Inflammatory macrophage treated with lipopolysaccharide for 4 hours (primary cell): ENCODE measurements around the gene CELSR2.

ENCODE experiments used
- DNase-seq: peaks from one replicate; pipeline ENCODE4 v3.0.0-alpha.2; 2020

CELSR2 gene

DNA sequence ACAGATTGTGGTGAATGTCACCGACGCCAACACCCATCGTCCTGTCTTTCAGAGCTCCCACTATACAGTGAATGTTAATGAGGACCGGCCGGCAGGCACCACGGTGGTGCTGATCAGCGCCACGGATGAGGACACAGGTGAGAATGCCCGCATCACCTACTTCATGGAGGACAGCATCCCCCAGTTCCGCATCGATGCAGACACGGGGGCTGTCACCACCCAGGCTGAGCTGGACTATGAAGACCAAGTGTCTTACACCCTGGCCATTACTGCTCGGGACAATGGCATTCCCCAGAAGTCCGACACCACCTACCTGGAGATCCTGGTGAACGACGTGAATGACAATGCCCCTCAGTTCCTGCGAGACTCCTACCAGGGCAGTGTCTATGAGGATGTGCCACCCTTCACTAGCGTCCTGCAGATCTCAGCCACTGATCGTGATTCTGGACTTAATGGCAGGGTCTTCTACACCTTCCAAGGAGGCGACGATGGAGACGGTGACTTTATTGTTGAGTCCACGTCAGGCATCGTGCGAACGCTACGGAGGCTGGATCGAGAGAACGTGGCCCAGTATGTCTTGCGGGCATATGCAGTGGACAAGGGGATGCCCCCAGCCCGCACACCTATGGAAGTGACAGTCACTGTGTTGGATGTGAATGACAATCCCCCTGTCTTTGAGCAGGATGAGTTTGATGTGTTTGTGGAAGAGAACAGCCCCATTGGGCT, 3.0 kb downstream of the CELSR2 start:
- DNase-seq = no peak

DNA sequence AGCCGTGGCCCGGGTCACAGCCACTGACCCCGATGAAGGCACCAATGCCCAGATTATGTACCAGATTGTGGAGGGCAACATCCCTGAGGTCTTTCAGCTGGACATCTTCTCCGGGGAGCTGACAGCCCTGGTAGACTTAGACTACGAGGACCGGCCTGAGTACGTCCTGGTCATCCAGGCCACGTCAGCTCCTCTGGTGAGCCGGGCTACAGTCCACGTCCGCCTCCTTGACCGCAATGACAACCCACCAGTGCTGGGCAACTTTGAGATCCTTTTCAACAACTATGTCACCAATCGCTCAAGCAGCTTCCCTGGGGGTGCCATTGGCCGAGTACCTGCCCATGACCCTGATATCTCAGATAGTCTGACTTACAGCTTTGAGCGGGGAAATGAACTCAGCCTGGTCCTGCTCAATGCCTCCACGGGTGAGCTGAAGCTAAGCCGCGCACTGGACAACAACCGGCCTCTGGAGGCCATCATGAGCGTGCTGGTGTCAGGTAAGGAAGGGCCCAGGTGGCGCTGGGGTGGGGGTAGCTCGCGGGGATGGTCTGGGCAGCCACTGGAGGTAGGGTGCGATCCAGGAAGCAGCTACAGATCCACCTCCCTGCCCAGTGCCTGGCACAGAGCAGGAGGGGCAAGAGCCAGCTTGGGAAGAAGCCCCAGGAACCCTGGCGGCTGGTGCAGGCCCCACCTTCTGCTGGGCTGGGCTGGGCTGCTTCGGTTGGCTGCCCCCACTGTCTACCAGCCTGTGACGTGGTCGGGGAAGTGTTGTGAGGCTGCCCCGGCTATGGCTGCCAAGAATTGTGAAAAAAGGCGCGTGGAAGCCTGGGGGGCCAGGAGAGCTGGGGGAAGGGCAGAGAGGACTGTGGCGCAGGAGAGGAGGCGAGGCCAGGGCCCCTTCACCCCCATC, 3.8 kb downstream of the CELSR2 start:
- no peak for DNase-seq

DNA sequence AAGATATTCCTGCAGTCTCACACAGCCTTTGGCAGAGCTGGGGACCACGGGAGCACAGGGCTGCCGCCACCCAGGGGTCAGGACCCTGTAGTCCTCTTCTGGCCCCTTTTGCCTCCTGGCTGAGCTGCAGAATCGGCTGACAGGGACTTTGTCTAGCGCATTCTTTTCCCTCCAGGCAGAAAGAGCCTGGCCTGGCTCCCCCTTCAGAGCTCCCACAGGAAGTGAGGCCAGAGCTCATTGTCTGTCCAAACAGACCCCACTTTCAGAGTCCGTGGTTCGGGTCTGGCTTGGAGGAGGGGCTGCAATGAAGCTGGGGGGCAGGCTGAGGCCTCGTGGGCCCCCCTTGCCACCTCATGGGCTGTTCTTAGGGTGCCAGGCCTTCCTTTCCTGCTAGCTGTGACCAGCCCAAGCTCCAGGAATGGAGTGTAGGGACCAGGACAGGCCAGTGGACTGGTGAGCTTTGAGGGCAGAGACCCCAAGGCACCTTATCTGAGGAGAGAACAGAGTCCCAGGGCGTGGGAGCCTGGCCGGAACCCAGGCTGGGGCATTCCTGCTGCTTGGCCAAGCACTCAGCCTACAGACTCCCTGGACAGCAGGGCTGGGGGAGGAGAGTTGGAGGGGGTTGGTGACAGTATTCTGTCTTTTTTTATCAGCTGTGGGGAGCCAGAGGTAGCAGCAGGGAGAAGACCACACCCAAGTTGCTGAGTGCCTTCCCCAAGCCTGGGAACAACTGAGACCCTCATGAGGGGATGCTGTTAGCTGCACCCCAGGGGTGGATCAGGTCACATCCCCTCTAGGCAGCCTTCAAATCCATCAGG, 4.7 kb downstream of the CELSR2 start:
- no peak for DNase-seq

DNA sequence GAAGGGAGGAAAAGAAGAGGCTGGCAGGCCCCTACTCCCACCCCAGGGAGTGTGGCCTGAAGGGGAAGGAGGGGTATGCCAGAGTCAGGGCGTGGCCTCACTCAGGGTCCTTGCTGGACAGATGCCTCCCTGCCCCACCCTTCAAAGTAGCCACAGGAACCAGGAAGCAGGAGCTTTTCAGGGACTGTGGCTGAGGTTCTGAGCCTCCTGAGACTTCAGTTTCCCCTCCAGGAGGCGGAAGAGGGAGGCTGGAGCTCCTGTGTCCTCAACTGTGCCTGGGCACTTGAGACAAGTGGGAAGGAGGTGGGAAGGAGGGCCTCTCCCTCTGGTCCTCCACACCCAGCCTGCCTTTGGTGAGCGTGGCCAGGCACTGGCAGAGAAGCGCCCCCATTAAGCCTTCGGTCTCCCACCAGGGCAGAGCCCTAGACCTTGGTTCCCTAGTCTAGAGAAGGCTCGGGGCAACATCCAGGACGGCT, 5.3 kb downstream of the CELSR2 start:
- no peak for DNase-seq

DNA sequence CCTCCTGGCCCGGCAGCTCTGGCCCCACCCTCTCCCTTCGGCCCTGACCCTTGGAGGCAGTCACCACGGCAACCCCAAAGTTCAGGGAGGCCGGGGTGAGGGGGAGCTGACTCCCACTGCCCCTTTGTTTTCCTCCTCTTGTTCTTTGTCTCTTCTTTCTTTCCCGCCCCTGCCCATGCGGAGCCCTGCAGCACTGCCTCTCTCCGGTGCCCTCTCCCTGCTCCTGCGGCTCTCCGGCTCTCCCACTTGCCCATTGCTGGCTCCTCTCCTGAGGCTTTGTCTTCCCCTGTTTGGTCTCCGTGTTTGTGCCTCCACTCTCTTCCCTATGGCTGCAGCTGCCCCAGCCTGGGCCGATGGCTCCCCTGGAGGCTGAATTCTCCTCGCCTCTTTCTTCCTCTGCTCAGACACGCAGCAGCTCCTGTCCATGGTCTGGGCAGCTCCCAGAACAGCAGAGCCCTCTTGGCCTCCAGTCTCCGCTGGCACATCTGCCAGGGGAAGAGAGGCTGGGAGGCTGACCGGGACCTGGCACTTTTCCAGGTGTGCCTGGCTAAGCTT, 5.8 kb downstream of the CELSR2 start:
- DNase-seq = no peak

DNA sequence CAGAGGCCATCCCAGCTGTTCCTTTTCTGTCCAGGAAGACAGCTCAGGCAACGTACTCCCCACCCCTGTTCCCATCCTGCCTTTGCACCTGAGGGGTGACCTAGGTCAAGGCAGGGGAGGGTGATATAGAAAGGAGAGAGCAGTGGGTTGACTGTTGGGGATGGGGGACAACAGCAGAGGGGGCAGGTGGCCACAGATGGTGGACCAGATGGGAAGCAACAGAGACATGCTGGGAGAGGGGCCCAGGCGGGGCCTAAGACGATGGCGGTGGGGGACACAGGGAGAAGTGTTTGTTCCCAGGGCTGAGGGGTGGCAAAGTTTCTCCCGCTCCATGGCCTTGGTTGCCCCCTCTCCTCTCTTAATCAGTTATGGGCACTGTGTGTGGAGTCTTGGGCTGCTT, 6.3 kb downstream of the CELSR2 start:
- DNase-seq = no peak

DNA sequence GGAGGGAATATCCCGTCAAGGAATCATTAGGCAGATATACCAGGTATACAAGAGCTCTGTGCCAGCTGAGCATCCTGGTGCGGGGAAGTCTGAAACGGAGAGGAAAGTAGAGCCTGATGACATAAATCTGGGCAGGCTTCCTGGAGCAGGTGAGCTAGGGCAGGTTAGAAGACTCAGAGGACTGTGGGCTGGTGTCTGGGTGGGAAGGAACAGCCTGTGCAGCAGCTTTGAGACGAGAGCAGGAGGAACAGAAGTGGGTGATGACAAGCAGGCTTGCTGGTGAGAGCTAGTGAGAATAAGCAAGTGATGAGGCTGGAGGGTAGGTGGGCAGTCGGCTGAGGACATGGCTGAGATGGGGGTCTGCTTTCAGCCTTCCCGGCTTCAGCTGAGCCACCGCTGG, 6.7 kb downstream of the CELSR2 start:
- DNase-seq = no peak

DNA sequence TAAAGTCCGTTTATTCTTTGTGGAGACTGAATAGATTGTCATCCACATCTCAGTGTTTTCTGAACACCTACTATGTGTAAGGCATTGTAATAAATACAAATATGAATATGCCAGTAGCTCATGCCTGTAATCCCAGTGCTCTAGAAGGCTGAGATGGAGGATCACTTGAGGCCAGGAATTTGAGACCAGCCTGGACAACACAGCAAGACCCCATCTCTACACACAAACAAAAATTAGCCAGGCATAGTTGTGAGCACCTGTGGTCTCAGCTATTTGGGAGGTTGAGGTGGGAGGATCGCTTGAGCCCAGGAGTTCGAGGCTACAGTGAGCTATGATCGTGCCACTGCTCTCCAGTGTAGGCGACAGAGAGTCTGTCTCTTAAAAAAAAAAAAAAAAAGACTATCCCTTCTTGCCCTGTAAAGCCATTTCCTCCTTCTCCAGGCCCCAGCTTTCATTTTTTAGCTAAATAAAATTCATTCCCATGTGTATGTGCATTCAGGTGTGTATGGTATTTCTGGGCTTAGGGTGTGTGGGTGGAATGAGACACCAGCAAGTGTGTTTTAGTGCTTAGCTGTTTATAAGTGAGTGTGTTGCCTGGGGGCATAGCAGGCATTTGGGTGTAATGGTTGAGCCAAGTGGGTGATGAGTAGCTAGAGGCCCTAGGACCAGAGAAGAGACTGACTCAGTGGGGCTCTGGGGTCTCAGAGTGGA, 7.8 kb downstream of the CELSR2 start:
- DNase-seq = no peak

DNA sequence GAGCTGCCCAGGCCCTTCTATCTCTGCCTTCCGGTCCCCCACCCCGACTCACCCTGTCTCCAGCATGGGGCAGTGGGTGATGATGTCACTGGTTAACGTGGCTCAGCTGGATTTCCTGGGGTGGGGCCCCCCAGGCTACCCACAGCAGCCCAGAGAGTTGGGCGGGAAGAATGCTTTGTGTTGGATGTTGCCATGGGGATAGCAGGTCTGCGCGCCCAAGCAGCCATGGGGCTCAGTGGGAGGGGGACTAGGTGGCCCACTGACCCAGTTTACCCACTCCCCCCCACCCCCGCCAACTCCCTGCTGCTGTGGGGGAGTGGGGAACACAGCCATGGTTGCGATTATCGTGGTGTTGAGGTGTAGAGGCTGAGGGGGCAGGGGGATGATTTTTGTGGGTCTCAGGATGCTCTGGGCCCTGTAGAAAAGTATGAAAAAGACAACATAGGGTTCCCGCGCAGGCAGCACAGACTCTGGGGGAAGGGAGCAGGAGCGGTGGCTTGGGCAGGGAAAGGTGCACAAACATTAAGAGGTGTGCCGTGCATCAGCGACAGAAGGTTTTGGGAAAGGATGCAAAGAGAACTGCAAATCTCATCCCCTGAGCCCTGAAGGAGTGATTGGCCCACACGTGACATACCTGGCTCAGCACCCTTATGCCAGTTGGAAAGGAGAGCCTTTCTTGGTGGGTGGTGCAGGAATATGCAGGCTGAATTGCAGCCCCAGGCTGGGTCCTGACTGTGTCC, 8.5 kb downstream of the CELSR2 start:
- DNase-seq = no peak

DNA sequence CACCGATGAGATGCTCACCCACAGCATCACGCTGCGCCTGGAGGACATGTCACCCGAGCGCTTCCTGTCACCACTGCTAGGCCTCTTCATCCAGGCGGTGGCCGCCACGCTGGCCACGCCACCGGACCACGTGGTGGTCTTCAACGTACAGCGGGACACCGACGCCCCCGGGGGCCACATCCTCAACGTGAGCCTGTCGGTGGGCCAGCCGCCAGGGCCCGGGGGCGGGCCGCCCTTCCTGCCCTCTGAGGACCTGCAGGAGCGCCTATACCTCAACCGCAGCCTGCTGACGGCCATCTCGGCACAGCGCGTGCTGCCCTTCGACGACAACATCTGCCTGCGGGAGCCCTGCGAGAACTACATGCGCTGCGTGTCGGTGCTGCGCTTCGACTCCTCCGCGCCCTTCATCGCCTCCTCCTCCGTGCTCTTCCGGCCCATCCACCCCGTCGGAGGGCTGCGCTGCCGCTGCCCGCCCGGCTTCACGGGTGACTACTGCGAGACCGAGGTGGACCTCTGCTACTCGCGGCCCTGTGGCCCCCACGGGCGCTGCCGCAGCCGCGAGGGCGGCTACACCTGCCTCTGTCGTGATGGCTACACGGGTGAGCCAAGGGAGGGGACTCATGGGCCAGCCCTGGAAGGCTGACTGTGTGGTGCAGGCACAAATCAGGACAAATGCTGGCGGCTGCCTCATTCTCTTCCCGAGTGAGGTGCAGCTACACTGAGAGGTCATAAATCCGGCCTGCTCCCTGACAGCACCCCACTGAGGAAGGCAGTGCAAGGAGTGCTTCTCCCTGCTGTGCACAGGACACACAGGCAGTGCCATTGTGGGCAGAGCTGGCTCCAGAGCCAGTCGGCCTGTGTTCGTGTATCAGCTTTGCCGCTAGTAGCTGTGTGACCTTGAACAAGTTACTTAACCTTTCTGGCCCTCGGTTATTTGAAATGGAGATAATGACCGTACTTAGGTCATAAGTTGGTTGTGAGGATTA, 9.4 kb downstream of the CELSR2 start:
- DNase-seq = no peak

DNA sequence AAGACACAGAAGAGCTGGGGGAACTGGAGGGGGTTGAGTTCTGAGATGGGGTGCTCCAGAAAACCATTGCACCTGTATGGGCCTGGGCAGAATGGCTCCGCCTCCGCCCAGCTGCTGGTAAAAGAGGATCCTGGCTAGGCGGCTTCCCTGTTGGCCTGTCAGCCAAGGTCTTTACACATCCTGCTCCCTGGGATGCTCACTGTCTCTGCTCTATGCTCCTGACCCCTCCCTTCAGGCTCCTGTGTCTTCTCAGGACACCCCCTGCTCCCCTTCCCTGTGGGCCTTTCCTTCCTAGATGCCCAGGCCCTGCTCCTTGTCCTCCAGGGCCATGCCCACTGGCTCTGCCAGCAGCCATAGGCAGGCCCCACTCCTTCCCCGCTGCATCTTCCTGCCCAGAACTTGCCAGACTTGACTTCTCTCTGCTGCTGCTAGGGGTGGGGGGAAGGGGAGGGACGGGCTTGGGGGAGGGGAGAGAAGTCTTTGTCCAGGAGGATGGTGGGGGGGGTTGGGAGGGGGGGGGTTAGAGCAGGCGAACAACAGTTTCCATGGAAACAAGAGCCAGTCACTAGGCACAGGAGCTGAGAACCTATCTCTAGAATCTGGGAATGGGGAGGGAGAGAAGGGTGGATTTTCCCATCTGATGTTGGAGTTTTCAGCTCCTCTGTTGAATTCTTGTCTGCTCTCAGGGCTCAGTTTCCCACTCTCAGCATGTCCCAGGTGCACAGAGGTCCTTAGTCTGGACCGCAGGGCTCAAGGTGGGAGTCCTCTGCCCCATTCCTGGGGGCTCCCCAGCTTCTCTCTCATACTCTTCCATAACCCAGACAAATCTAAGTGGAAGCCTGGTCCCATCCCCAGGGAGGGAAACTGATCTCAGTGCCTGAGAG, 10.6 kb downstream of the CELSR2 start:
- DNase-seq = no peak

DNA sequence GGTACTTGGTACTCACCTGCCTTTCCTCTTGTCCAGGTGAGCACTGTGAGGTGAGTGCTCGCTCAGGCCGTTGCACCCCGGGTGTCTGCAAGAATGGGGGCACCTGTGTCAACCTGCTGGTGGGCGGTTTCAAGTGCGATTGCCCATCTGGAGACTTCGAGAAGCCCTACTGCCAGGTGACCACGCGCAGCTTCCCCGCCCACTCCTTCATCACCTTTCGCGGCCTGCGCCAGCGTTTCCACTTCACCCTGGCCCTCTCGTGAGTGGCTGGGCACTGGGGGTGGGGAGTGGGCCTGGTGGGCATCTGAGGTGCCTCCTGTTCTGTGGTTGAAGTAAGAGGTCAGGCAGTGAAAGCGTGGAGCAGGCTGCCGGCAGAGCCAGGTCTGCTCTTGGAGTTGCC, 11.7 kb downstream of the CELSR2 start:
- no peak for DNase-seq

DNA sequence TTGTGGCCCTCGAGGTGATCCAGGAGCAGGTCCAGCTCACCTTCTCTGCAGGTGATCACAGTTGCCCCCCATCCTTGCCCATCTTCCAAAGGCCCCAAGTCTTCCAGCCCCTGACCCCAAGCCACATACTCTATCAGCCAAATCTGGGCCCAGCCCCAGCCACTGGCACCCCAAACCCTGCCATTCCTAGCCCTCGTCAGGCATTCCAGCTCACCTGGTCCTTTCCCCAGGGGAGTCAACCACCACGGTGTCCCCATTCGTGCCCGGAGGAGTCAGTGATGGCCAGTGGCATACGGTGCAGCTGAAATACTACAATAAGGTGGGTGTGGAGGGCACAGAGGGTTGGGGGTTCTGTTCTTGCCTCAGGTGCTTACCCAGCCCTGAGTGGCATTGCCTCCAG, 12.2 kb downstream of the CELSR2 start:
- DNase-seq = no peak

DNA sequence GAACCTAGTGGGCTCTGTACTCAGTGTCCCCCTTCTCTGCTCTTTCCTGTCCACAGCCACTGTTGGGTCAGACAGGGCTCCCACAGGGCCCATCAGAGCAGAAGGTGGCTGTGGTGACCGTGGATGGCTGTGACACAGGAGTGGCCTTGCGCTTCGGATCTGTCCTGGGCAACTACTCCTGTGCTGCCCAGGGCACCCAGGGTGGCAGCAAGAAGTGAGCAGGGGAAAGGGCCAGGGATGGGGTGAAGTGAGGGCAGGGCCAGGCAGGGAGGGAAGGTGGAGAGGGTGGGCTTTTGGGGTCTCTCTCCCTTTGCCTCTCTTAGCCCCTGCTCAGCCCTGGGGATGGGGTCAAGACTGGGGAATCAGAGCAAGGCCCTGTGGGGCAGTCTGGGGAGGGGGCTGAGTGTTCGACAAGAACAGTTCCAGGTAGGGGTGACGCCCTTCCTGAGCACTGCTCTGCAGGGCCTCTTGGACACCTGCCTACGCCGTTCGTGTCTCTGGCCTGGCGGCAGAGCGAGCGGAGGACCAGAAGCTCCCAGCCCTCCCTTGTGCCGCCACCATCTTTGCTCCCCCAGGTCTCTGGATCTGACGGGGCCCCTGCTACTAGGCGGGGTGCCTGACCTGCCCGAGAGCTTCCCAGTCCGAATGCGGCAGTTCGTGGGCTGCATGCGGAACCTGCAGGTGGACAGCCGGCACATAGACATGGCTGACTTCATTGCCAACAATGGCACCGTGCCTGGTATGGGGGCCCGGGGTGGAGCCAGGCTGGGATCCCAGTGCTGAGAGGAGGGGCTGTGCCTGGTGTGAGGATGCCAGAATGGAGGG, 13.1 kb downstream of the CELSR2 start:
- DNase-seq = no peak

DNA sequence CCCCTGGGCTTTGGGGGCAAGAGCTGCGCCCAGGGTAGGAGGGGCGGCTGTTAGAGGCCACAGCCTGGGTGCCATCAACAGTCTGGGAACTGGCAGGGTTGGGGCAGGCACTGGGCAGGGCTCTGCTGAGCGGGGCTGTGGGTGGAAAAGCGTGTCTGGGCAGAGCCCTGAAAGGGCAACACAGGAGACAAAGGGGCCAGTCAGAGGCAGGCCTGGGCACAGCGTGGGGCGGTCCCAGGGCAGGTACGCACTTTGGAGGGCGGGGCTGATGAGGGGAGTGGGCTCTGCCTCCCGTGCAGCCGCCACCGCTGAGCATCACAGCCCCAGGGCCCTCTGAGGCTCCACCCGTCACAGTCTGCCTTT, 13.9 kb downstream of the CELSR2 start:
- no peak for DNase-seq

DNA sequence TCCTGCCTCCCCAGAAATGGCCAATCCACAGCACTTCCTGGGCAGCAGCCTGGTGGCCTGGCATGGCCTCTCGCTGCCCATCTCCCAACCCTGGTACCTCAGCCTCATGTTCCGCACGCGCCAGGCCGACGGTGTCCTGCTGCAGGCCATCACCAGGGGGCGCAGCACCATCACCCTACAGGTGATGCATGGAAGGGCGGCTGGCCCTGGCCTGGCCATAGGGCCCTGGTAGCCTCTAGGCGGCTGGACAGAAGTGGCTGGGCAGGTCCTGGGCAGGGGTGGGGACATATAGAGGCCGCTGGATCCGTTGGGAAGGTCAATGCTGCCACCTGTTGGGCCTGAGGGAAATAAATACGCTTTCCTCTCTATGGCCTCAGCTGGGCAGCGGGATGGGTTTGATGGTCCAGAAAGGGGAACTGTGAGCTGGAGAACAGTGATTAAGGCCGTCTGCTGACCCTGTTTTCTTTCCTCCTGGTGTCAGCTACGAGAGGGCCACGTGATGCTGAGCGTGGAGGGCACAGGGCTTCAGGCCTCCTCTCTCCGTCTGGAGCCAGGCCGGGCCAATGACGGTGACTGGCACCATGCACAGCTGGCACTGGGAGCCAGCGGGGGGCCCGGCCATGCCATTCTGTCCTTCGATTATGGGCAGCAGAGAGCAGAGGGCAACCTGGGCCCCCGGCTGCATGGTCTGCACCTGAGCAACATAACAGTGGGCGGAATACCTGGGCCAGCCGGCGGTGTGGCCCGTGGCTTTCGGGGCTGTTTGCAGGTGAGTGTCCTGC, 14.4 kb downstream of the CELSR2 start:
- peak; percentile 79 for DNase-seq

DNA sequence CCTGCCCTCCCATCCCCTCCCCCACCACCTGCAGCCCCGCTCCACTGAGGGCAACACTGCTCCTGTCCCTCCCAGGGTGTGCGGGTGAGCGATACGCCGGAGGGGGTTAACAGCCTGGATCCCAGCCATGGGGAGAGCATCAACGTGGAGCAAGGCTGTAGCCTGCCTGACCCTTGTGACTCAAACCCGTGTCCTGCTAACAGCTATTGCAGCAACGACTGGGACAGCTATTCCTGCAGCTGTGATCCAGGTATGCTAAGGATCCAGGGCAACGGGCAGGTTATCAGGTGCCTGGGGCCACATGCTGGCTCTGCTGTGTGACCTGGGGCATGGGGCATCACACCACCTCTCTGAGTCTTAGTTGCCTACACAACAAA, 15.0 kb downstream of the CELSR2 start:
- DNase-seq = no peak

DNA sequence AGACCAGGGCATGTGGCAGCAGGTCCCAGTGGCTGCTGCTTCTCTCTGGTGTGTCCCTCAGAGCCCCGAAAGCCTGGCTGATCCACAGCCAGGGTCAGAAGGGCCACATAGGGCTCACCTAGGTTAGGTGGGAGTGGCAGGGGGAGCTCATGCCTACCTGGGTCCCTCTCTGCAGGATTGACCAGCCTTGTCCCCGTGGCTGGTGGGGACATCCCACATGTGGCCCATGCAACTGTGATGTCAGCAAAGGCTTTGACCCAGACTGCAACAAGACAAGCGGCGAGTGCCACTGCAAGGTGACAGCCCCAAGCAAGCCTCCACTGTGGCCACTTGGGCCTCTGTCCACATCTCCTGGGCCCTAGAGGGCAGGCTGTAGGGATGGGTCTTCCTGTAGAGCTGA, 15.7 kb downstream of the CELSR2 start:
- no peak for DNase-seq
